AG09319 (cell line): ENCODE data around the gene MINDY4.

Experiments used
- DNase-seq: peaks from one replicate; pipeline ENCODE4 v3.0.0-alpha.2; 2010; ENCODE audit warnings: low read depth; ENCODE audit errors: extremely low read depth
- CTCF ChIP-seq: IDR thresholded peaks from 2 replicates; pipeline ENCODE4 v1.5.1; 2011; ENCODE audit warnings: low read depth, mild to moderate bottlenecking, inconsistent platforms, low read length, moderate library complexity

Gene MINDY4

GRCh38 chr7:30941582-30942323, 170.5 kb downstream of the MINDY4 start:
- no peak for TF ChIP-seq CTCF
- no peak for DNase-seq
